ENCODE data around the gene FADS1. TPM values are rescaled to one million over a fixed set of nuclear protein-coding genes. Genes with fewer than 3 reads are reported as not detected.

FADS1 gene
- total and polyA plus RNA-seq, 2 of the 13 experiments (the other 11 are each of a cell fraction or from before 2014, with no cell fraction given), result 91.8 to 108 TPM

- TF ChIP-seq AGO2 (optimal IDR thresholded peaks at IDR 0.05; ENCODE audit: low read depth, low read length) (peak; percentile 26), NKX3-1 (CRISPR knock-in tag; IDR thresholded peaks at IDR 0.05) (peak; percentile 32; the same call in 1 of the 2 replicates), ISX (CRISPR knock-in tag; conservative IDR thresholded peaks at IDR 0.05) (0 out of 2 replicates have a peak, but pooled peaks have one; percentile 8), ZNF687 (CRISPR knock-in tag; IDR thresholded peaks at IDR 0.05) (peak; percentile 59), ARID5B (CRISPR knock-in tag; IDR thresholded peaks at IDR 0.05) (peak; percentile 14; the same call in 1 of the 2 replicates), ZNF280B (CRISPR knock-in tag; IDR thresholded peaks at IDR 0.05; ENCODE audit: borderline replicate concordance) (no peak), SNAPC2 (CRISPR knock-in tag; IDR thresholded peaks at IDR 0.05) (no peak), MED1 (CRISPR knock-in tag; IDR thresholded peaks at IDR 0.05) (0 out of 2 replicates have a peak, but pooled peaks have one; percentile 22), NFATC3 (CRISPR knock-in tag; IDR thresholded peaks at IDR 0.05) (no peak), ZBTB10 (CRISPR knock-in tag; IDR thresholded peaks at IDR 0.05; ENCODE audit: borderline replicate concordance) (peak; percentile 82; the same call in 1 of the 2 replicates), MTA1 (CRISPR knock-in tag; IDR thresholded peaks at IDR 0.05; ENCODE audit: borderline replicate concordance) (peak; percentile 8; the same call in 1 of the 2 replicates), ZNF709 (CRISPR knock-in tag; IDR thresholded peaks at IDR 0.05) (peak; percentile 53; the same call in 1 of the 2 replicates)
These were observed 12.0 kb upstream of the FADS1 start (continued) for GRCh38 chr11:61828629-61829407.

All from HepG2 (cell line).